ENCODE results near the gene ZNF212.

The ZNF212 gene

GRCh38 chr7:149239345-149240143 is at the start of gene ZNF212:
Gene ZNF212, plus strand, starts transcription at chr7:149239651. Its CDS starts 128 bp downstream, at chr7:149239779.
- DNase-seq (ENCODE audit: low read depth in 2 of 2) = peak; percentile 41 to 48

DNA sequence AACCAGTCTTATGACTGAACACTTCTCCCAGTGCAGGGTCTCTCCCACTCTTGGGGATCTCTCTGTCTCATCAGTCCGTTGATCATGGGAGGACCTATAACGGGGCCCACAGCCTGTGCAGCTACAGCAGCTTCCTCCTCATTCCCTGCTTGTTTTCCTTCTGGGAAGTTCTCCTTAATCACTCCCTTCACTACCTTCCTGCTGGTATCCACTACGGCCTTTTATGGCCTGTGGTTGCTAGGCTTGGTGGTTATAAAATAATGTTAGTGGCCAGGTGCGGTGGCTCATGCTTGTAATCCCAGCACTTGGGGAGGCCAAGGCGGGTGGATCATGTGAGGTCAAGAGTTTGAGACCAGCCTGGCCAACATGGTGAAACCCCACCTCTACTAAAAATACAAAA is 47.6 kb upstream of the ZNF212 start:
- no peak for DNase-seq (ENCODE audit: low read depth in 2 of 2)

DNA sequence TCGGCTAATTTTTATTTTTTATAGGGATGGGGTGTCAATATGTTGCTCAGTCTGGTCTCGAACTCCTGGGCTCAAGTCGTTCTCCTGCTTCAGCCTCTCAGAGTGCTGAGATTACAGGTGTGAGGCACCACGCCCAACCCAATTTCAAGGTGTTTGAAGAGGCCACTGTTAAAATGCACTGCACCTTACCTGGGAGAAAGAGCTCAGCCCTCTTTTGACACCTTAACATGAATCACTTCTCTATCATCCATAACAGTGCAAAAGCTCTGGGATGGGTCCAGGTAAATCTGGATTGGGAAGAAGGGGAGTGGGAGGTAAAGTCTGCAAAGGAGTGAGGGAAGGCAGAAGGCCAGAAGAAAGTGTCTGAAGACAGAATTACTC is 44.7 kb upstream of the ZNF212 start:
- no peak for DNase-seq (ENCODE audit: low read depth in 2 of 2)

DNA sequence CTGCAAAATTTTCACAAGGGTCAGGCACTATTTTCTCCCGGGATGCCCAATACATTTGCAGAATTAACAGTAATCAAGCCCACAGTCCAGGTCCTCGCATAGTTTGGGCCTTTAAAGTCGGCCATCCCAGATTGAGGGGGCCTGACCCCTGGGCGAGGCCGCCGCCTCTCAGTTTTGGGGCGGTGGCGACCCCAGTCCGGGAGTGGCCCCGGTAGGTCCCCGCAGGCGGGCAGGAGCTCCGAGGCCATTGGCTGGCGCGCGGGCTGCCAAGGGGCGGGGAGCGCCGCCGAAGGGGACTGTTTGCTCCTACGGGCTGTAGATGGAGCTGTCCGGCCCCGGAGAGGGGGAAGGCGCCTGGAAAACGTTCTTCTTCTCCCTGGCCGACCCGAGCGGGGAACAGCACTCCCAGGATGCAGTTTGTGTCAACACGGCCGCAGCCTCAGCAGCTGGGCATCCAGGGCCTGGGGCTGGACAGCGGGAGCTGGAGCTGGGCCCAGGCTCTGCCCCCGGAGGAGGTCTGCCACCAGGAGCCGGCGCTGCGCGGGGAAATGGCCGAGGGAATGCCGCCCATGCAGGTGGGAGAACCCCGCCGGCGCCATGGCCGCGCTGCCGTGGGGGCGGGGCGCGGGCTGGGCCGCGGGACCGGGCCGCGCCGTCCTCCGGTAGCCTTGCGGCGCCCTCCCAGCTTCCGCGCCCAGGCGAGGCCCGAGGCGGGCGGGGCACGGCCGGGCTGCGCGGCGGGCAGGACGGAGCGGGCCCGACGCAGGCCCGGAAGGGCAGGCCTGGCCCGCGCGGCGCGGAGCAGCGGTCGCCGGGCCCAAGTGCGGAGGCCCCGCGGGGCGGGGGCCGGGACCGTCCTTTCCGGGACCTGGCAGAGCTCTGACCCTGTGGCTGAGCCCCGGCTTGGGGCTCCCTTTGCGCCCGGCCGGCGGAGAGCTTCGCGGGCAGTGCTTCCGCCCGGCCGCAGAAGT is 44.0 kb upstream of the ZNF212 start, which contains the start of gene ZNF282:
TSS of gene ZNF282 (plus strand) at position 367 of the 971 bp plus-strand sequence. CDS start at position 411, 44 bp downstream.
- DNase-seq (ENCODE audit: low read depth in 2 of 2) = peak; percentile 55 to 59

DNA sequence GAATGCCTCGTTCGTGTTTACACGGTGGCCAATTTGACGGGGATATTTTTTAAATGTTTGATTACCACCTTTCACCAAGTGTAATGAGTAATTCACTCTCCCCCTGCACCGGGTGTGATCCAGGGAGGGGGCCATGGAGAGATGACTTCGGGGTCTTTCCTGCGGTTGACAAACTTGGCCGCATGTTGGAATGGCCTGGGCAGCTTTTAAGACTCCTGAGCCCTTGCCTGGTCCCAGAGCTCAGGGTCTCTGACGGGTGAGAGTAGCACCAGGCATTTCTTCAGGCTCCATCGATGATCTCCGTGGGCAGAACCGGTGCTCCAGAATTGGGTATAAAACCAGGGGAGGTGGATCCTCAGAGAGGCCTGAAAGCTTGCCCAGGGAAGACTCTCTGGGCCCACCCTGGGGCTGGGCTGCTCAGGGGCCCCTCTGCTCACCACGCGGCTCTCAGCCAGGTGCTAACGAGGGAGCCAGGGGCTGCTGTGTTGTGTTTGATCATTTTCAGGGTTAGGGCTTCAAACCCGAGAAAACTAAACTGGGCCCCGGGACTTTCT is 43.2 kb upstream of the ZNF212 start:
- DNase-seq (ENCODE audit: low read depth in 2 of 2) = no peak

DNA sequence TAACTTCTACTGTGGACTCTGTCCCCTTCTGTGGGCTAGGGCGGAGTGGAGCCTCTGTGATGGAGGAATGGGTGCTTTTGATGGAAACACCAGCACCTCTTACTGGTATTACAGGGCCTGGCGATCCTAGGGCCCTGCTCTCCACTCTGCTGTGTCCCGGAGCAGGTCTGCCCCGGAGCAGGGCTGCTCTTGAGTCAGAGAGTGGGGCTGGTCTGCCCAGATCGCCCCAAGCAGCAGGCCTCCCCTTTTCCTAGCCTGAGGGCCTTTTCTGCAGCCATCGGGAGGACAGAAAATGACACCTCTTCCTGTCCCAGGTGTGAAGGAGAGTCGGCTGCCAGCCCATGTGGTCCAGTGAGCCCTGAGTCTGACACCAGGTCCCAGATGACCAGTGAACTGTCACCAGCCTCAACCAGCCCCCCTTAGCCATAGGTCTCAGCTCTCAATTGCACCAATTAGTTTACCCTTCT is 42.7 kb upstream of the ZNF212 start:
- no peak for DNase-seq (ENCODE audit: low read depth in 2 of 2)

DNA sequence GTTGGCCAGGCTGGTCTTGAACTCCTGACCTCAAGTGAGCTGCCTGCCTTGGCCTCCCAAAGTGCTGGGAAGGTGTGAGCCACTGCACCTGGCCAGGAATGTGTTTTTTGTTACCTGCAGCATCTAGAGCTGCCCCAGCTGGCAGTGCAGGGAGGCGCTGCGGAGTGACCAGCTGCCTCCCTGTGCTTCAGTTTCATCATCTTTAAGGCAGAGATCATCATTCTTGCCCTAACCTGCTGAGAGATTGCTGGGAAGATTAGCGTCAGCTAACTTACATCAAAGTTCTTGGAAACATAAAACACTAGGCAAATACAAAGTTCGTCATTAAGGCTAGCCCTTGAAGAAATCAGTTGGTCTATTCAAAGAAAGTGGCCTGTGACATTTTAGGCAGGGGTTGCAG is 41.8 kb upstream of the ZNF212 start:
- DNase-seq (ENCODE audit: low read depth in 2 of 2) = no peak

- no peak for DNase-seq (ENCODE audit: low read depth in 2 of 2)
Observed at GRCh38 chr7:149198161-149198816, 41.2 kb upstream of the ZNF212 start.

DNA sequence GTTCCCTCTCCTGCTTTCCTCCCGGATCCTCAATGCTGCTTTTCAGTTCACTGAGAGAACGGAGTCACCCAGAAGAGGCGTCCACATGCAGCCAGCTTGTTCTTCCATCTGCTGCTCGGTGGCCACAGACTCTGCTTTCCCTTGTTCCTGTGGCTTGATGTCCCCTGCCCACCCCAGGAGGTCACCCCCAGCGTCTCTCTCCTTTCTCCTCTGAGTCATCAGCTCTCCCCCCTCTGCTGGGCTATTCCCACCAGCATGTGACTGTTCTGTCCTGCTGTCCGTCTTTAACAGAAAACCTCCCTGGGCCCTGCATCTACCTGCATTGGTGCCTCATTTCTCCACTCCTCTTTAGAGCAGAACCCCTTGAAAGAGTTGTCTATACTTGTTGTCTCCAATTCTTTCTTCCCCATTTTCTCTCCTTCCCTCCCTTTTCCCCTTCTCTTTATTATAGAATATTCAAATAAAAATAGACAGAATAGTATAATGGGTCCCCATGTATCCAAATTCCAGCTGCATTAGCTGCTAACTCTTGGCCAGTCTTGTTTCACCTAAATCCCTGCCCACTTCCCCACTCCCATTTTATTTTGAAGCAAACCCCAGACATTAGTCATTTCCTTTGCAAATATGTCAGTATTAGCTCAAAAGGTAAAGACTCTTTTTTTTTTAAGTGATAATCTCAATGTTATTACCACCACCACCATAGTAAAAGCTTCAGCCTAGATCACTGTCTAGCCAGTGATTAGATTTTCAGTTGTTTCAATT is 40.0 kb upstream of the ZNF212 start:
- no peak for DNase-seq (ENCODE audit: low read depth in 2 of 2)

- DNase-seq (ENCODE audit: low read depth in 2 of 2) = no peak
Observed at GRCh38 chr7:149202831-149203231, 36.6 kb upstream of the ZNF212 start.

DNA sequence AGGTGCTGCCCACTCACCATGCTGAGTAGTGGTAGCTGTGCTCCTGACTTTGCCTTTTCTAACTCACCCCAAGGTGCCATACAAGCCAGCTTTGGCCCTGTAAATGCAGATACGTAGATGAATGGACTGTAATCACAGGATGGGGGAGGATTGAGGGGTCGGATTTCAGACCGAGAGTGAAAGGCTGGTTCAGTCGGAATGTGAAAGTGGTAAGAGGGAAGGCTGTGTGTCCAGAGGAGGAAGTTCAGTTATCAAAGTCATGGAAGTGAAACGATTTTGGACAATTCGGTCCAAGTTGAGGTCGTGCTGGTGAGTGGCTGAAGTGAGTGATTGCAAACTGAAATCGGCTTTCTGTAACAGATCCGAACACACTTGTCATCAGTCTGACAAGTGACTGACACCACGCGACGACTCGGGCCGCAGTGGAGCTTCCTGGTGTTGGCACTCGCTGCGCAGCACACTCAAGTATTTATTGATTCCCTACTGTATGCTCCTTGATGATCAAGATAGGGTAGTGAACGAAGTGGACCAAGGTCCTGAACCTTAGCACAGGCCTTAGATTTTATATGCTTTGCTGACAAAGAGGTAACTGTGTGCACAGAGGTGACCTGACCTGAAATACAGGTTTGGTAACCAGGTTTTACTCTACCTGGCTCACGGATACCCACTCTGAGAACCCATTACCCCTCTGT is 33.6 kb upstream of the ZNF212 start:
- no peak for DNase-seq (ENCODE audit: low read depth in 2 of 2)

DNA sequence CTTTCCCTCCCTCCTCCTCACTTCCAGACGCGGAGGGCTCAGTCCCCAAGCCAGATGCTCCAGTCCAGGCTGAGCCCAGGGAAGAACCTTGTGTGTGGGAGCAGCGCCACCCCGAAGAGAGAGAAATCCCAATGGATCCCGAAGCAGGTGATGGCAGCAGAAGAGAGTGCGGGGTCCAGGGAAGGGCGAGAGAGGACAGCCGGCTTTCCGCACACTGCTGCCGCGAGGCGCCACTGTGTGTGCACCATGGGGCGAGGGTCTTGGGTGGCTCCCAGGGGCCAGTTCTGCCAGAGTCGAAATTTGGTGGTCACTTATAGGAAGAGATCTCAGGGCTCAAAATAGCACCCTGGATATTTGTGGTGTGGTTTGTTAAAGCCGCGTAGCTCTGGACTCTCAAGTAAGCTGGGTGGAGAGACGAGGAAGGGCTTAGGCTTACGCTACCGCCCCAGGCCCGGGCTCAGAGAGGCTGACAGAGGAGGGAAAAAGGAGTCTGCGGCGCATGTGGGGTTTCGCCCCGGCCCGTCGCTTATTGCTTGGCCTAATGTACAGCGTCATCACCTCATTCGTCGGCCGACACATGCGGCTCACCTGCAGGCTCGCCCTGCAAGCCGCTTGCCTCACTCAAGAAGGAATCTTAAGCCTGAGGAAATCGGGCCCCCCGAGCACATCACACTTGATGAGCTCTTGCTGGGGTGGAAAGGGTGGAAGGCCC is 32.0 kb upstream of the ZNF212 start:
- no peak for DNase-seq (ENCODE audit: low read depth in 2 of 2)

- DNase-seq (ENCODE audit: low read depth in 2 of 2) = no peak
Observed at GRCh38 chr7:149209518-149210269, 29.8 kb upstream of the ZNF212 start.

GRCh38 chr7:149210551-149210950 is 28.9 kb upstream of the ZNF212 start:
- no peak for DNase-seq (ENCODE audit: low read depth in 2 of 2)

DNA sequence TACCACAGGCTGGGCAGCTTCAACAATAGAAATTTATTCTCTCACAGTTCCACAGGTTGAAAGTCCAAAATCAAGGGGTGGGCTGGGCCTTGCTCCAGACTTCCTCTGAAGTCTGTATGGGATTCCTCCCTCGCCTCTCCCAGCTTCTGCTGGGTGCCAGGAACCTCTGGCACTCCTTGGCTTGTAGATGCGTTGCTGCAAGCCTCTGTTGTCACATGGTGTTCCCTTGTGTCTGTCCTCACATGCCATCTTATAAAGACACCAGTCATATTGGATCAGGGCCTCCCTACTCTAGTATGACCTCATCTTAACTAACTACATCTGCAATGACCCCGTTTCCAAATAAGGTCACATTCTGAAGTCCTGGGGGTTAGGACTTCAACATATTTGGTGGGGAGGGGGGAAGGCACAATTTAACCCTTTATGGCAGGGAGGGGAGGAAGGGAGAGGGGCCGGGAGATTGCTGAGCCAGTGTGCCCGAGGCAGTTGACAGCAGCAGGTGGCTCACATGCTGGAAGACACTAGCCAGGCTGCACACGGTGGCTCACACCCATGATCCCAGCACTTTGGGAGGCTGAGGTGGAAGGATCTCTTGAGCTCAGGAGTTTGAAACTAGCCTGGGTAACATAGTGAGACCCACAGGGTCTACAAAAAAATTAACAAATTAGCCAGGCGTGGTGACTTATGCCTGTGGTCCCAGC is 25.3 kb upstream of the ZNF212 start:
- no peak for DNase-seq (ENCODE audit: low read depth in 2 of 2)

DNA sequence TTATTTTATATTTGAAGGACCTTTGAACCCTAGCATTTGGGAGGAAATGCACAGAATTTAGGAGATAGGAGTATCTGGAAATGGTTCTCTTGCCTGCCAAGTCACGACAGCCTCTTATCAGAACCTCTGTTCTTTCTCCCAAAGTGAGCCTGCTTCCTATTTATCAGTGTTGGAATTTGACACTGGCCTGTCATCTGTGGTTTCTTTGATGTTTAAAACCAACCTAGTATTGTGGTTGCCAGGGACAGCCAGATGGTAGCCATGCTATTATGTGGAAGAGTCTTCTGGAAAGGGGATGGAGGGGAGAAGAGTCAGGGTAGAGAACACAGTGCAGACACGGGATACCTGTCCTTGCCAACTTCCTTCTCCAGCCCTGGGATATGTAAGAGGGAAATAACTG is 23.0 kb upstream of the ZNF212 start:
- DNase-seq (ENCODE audit: low read depth in 2 of 2) = no peak

DNA sequence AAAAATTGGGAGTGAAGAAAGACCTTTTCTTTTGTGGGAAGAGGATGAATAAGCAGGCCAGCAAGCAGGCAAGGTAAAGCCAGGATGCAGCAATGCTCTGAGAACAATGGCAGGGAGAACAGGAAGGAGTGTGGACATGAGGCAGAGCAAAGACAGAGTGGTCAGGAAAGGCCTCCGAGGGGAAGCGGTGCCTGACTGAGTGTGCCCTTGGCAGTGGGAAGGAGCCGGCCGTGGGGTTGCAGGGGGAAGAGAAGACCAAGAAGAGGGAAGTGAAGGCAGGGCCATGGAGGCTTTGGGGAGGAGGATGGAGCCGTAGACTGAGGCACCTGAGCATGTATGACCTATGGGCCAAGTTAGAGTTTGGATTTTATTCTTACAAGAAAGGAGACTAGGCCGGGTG is 21.9 kb upstream of the ZNF212 start:
- DNase-seq (ENCODE audit: low read depth in 2 of 2) = no peak

Data from fibroblast of skin of left biceps (primary cell).